MCF 10A (cell line): ENCODE data around the gene TNRC18. TPM values are rescaled to one million over a fixed set of nuclear protein-coding genes. Genes with fewer than 3 reads are reported as not detected.
"Not testable (repeated sequence)": the region's sequence is repeated elsewhere in the genome, so short reads cannot be mapped to it uniquely, and the experiment has no call there.

Source experiments
- BruUV-seq: library from RNA; stranded (reverse); fragments of 400-500 nt; replicated peaks from 2 replicates; lab custom pipeline; 2021; lab: Mats Ljungman, UMichigan
- CTCF ChIA-PET: fragments of 300-600 bp; sonication (Branson Sonifier 250); formaldehyde crosslinking; extraction: SDS; loops from one replicate; lab custom pipeline; 2021; ENCODE audit warnings: antibody characterized with exemption, inconsistent platforms; lab: Yijun Ruan, JAX
- POLR2A ChIA-PET: fragments of 300-600, 350-650 bp; sonication (Branson Sonifier 250); formaldehyde crosslinking; extraction: SDS; loops from one replicate; lab custom pipeline; 2020; ENCODE audit warnings: antibody characterized with exemption, inconsistent platforms; lab: Yijun Ruan, JAX
- DNase-seq: peaks from one replicate; pipeline ENCODE4 v3.0.0-alpha.2; 2018; ENCODE audit not compliant: unreplicated experiment
- H3K27ac Mint-ChIP-seq: one replicate; pipeline ENCODE4 v1.8.0; 2022; ENCODE audit warnings: mild to moderate bottlenecking, low read depth, mixed read lengths; ENCODE audit not compliant: unreplicated experiment
- H3K27me3 Mint-ChIP-seq: one replicate; pipeline ENCODE4 v1.8.0; 2022; ENCODE audit warnings: mixed read lengths; ENCODE audit not compliant: insufficient read depth, unreplicated experiment
- H3K36me3 Mint-ChIP-seq: one replicate; pipeline ENCODE4 v1.8.0; 2022; ENCODE audit warnings: mild to moderate bottlenecking, moderate library complexity, mixed read lengths; ENCODE audit not compliant: insufficient read depth, unreplicated experiment
- H3K4me1 Mint-ChIP-seq: one replicate; pipeline ENCODE4 v1.8.0; 2022; ENCODE audit warnings: mixed read lengths; ENCODE audit not compliant: insufficient read depth, unreplicated experiment
- H3K4me3 Mint-ChIP-seq: one replicate; pipeline ENCODE4 v1.8.0; 2022; ENCODE audit warnings: mild to moderate bottlenecking, moderate library complexity, mixed read lengths; ENCODE audit not compliant: unreplicated experiment
- H3K9me3 Mint-ChIP-seq: one replicate; pipeline ENCODE4 v1.8.0; 2022; ENCODE audit warnings: mixed read lengths; ENCODE audit not compliant: unreplicated experiment
- CTCF ChIP-seq: fragments of 200-600 bp; IDR thresholded peaks from one replicate; pipeline ENCODE4 v1.8.0; 2022; ENCODE audit warnings: antibody characterized with exemption, mild to moderate bottlenecking; ENCODE audit not compliant: unreplicated experiment
- intact Hi-C: fragments of 100-400 bp; cut with micrococcal nuclease; formaldehyde crosslinking; loops from 2 replicates; pipeline ENCODE4 v1.14.1; 2022
- total RNA-seq: library from RNA; stranded (reverse); gene quantifications from 2 replicates; pipeline ENCODE4 v1.2.3, GENCODE V29; 2022

Gene TNRC18
- total RNA-seq, 1 experiment from 2014 or later = 132 TPM

DNA sequence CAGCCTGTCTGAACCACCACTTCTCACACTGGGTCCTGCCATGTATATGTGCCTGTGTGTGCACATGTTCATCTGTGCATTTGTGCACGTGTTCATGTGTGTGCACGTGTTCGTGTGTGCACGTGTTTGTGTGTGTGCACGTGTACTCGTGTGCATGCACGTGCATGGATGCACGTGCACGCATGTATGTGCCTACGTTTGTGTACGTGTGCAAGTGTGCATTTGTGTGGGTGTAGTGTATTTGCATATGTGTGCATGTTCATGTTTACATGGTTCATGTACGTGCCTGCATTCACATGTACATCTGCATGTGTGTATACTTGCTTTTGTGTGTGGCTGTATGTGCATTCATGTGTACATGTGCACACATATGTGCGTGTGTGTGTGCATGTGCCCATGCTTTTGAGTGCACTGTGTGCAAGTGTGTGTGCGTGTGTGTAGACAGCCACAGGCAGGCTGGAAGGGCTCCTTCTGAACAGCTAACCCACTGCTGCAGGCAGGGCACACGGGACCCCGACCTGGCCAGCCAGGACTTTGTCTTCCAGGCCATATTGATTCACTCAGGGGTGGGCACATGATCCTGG, 112.7 kb downstream of the TNRC18 start:
- intact Hi-C loops = no loop called here
- TF ChIP-seq CTCF = no peak
- no peaks in the 10 kb centered on the region for H3K27me3 Mint-ChIP-seq
- ChIA-PET CTCF (no interaction called here), POLR2A (no interaction called here)
- no TSS peak for BruUV-seq
- DNase-seq = no peak
- H3K4me3 Mint-ChIP-seq = no peak overlapping the region
- peaks cover 6% of the 10 kb centered on the region for H3K4me1 Mint-ChIP-seq
- peaks cover 76% of the 10 kb centered on the region for H3K36me3 Mint-ChIP-seq
- H3K27ac Mint-ChIP-seq = no peak overlapping the region
- no peaks in the 10 kb centered on the region for H3K9me3 Mint-ChIP-seq

DNA sequence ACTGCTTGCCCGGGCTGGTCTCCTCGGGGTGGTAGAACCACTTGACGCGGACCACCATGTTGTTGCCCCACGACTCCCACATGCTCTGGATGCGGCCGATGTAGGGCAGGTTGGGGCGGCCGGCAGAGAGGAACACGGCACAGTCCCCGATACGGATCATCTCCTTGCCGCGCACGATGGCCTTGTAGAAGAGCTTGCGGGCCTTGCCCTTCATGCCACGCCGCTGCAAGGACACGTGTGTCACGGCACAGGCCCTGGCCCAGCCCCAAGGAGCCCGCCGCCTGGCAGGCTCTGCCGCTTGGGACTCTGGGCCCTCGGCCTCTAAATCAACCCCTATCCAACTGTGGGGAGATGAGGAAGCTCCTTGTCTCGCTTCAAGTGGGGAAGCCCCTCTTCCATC, 114.5 kb downstream of the TNRC18 start:
- Mint-ChIP-seq H3K9me3 (no peaks in the 10 kb centered on the region), H3K4me1 (peaks cover 6% of the 10 kb centered on the region), H3K27me3 (no peaks in the 10 kb centered on the region), H3K4me3 (no peak overlapping the region), H3K36me3 (peaks cover 65% of the 10 kb centered on the region), H3K27ac (no peak overlapping the region)
- TF ChIP-seq CTCF = no peak
- CTCF ChIA-PET = no interaction called here
- intact Hi-C loops = no loop called here
- POLR2A ChIA-PET = interaction anchor here (0.6 kb wide), 1 partner anchor 231 kb away, joined by 4 read pairs; no protein-coding TSS in a partner anchor
- DNase-seq = no peak
- no TSS peak for BruUV-seq

DNA sequence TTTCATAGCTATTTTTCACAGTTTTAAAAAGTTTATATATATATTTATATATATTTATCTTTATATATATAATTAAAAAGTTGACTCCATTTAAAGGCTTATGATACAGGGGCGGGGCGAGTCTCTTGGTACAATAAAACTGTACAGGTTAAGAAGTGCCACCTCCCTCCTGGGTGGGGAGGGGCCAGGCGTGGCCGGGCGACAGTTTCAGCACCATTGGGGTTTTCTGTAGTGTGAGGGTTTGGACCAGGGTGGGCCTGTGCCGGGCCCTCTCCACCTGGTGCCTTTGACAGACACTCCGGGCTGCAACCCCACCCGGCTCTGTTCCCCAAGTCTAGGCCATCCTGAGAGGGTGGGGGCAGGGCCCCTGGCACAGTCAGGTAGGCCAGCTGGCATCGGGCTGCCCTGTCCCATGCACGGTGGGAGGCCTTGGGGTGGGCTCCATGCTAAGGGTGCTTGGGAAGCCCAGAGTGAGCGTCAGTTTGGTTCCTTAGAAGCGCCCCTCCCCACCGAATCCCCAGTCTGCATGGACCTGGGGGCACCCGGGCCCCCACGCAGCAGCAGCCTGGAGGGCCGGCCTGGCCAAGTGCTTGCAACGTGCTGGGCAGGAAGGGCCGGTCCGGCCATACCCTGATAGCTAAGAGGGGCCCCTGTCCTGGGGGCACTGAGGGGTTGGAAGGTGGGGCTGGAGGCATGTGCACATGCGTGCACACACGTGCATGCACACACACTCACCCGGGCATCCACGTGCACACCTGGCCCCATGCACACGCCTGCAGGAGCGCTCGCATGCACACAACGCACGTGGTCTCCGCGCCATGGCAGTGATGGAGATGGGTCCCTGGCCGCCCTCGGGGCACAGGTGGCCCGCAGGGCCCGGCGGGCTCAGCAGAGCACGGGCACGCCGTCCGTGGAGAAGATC, 116.2 kb downstream of the TNRC18 start:
- H3K4me1 Mint-ChIP-seq, intact Hi-C loops, CTCF ChIA-PET, H3K27me3 Mint-ChIP-seq, POLR2A ChIA-PET, H3K9me3 Mint-ChIP-seq, H3K27ac Mint-ChIP-seq, H3K4me3 Mint-ChIP-seq, DNase-seq: not testable (repeated sequence)
- BruUV-seq = TSS peak; percentile 29
- peaks cover 62% of the 10 kb centered on the region for H3K36me3 Mint-ChIP-seq

DNA sequence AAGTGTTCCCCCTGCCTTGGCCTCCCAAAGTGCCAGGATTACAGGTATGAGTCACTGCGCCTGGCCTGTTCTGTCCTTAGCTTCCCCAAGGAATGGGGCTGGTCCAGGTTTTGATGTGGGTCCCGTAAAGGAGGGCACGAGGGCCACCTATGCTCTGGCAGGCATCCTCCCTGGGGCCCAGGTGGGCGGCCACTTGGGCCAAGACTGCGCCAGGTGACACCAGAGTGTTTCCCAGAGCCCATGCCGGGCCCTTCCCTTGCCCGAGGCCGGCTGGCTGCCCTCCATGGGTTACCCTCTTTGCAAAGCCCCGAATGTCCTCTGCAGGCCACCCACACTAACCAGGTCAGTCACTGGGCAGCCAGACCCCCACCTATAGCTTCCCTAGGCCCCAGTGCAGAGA, 118.6 kb downstream of the TNRC18 start:
- H3K9me3 Mint-ChIP-seq, H3K27me3 Mint-ChIP-seq, BruUV-seq, DNase-seq, H3K4me1 Mint-ChIP-seq, POLR2A ChIA-PET, H3K27ac Mint-ChIP-seq, CTCF ChIA-PET, intact Hi-C loops, H3K4me3 Mint-ChIP-seq: not testable (repeated sequence)
- H3K36me3 Mint-ChIP-seq = peaks cover 38% of the 10 kb centered on the region
